ENCODE data around the gene SLC25A10.

DNA sequence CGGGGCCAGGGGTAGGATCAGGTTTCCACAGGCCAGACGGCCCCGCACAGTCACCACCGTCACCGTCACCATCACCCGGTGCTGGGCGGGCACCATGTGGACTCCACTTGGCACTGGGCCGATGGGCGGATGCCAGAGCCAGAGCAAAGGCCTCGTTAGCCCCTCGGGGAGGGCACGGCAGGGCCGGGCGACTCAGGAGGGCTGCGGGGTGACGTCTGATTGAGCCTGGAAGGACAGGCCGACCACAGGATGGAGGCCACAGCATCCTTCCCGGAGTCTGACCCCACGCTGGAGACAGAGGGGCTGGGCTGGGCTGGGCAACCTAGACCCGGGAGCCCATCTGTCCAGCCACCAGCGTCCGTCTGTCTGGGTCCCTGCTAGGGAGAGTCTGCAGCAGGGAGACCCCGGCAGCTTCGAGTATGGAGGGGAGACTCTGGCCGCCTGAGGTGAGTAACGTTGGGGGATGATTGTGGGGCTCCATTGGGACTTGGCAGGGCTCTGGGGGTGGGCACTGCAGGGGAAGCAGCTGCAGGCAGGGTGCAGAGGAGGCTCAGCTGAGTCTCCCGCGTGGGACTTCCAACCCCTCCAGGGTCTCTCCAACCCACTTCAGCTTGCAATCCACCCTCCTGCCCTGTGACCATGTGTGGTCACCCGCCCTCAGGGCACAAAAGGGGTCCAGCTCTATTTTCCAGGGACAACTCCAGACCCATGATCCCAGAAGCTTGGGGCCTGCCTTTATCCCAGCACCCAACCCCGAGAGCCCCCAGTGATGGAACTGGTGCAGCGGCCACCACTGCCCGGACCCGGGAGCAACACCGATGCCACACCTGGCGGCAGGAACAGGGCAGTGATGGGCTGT is 22.6 kb downstream of the SLC25A10 start:
- TF ChIP-seq, protein P1, sequence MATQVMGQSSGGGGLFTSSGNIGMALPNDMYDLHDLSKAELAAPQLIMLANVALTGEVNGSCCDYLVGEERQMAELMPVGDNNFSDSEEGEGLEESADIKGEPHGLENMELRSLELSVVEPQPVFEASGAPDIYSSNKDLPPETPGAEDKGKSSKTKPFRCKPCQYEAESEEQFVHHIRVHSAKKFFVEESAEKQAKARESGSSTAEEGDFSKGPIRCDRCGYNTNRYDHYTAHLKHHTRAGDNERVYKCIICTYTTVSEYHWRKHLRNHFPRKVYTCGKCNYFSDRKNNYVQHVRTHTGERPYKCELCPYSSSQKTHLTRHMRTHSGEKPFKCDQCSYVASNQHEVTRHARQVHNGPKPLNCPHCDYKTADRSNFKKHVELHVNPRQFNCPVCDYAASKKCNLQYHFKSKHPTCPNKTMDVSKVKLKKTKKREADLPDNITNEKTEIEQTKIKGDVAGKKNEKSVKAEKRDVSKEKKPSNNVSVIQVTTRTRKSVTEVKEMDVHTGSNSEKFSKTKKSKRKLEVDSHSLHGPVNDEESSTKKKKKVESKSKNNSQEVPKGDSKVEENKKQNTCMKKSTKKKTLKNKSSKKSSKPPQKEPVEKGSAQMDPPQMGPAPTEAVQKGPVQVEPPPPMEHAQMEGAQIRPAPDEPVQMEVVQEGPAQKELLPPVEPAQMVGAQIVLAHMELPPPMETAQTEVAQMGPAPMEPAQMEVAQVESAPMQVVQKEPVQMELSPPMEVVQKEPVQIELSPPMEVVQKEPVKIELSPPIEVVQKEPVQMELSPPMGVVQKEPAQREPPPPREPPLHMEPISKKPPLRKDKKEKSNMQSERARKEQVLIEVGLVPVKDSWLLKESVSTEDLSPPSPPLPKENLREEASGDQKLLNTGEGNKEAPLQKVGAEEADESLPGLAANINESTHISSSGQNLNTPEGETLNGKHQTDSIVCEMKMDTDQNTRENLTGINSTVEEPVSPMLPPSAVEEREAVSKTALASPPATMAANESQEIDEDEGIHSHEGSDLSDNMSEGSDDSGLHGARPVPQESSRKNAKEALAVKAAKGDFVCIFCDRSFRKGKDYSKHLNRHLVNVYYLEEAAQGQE (tag by site-specific recombination; IDR thresholded peaks at IDR 0.05): no peak
- TF ChIP-seq ZNF169 (tag by site-specific recombination; IDR thresholded peaks at IDR 0.05) (no peak), ZNF10 (tag by site-specific recombination; IDR thresholded peaks at IDR 0.05) (no peak), ZNF747 (tag by site-specific recombination; IDR thresholded peaks at IDR 0.05) (no peak), ZNF274 (IDR thresholded peaks at IDR 0.05; ENCODE audit: low read length) (no peak), ZNF274 (tag by site-specific recombination; IDR thresholded peaks at IDR 0.05; ENCODE audit: borderline replicate concordance) (no peak), ZNF785 (tag by site-specific recombination; IDR thresholded peaks at IDR 0.05) (no peak)
- TF ChIP-seq, protein P2, sequence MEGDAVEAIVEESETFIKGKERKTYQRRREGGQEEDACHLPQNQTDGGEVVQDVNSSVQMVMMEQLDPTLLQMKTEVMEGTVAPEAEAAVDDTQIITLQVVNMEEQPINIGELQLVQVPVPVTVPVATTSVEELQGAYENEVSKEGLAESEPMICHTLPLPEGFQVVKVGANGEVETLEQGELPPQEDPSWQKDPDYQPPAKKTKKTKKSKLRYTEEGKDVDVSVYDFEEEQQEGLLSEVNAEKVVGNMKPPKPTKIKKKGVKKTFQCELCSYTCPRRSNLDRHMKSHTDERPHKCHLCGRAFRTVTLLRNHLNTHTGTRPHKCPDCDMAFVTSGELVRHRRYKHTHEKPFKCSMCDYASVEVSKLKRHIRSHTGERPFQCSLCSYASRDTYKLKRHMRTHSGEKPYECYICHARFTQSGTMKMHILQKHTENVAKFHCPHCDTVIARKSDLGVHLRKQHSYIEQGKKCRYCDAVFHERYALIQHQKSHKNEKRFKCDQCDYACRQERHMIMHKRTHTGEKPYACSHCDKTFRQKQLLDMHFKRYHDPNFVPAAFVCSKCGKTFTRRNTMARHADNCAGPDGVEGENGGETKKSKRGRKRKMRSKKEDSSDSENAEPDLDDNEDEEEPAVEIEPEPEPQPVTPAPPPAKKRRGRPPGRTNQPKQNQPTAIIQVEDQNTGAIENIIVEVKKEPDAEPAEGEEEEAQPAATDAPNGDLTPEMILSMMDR (tag by site-specific recombination; IDR thresholded peaks at IDR 0.05): no peak
